OCI-M2 (cell line): ENCODE results near the gene DVL1.

Experiments
- DNase-seq: peaks from one replicate; lab custom pipeline; 2025; ENCODE audit not compliant: unreplicated experiment; lab: John Stamatoyannopoulos, UW

Gene DVL1

DNA sequence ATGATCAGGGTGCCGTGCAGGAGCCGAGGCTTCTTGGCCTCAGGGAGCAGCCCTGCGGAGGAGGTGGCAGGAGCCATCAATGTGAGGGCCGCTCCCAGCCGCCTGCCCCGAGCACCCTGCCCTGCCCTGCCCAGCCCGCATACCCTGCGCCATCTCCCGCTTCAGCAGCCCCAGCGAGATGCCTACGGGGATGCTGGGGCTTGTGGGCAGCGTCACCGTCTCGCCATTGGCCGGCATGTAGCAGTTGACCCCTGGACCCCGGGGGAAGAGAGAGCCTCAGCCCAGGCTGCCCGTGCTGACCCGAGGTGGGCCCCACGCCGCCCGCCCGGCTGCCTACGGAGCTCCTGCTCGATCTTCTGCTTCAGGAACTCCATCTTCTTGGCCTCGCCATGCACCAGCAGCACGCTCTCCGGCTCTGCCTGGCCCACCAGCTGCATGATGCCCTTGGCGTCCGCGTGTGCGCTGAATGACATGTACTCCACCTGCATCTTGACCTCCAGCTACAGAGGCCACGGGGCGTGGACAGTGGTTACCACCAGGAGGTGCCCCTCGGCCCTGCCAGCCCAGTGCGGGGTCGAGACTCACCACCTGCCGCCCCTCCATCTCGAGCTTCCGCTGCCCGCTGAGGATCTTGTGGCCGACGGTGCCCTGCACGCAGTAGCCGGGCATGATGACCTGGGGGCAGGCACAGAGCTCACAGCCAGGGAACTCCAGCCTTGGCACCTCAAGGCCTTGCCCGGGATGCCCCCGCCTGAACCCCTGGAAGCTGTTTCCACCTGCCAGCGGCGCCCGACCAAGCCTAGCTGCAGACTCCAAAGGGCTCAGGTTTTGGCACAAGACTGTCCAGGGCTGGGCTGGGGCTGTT is 36.5 kb downstream of the DVL1 start:
- no peak for DNase-seq

DNA sequence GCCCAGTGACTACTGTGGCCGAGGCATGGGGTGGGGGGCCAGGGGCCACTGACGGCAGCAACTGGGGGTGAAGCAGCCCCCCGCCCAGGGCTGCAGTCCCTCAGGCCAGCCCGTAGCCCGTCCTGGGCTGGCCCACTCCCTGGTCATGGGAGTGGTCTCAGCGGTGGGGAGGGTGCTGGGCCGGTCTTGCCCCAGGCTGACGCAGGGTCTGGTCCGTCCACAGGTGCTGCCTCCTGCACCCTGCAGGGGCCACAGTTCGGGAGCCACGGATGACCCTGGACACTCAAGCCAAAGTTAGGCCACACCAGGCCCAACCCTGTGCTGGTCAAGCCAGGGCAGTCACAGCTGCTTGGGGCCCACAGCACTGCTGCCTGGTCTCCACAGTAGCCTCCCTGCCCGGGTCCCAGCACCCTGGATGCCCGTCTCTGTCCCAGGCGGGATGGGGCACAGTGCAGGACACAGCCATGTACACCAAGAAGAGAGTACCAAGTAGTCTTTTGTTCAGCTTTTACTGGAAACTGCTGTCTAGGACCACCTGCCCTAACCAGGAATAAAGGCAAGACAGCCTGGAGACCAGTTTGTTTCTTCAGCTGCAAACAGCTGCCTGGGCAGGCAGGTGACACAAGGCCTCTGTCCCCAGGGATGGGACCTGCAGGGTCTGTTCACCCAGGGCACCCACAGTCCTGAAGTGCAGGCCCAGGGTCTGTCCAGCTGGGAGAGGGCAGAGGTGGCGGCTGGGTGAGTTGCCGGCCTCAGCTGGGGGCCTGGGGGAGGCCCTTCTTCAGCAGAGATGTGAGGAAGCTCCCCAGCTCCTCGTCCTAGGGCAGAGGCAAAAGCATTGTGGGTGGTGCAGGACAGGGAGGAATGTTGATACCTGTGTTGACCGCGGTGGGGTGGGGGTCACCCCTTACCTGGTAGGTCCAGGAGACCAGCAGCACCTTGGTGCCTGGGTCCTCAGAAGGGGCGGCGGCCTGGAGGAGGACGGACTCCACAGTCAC is 37.8 kb downstream of the DVL1 start:
- DNase-seq = no peak

GRCh38 chr1:1310476-1311053 is 38.7 kb downstream of the DVL1 start:
- no peak for DNase-seq

DNA sequence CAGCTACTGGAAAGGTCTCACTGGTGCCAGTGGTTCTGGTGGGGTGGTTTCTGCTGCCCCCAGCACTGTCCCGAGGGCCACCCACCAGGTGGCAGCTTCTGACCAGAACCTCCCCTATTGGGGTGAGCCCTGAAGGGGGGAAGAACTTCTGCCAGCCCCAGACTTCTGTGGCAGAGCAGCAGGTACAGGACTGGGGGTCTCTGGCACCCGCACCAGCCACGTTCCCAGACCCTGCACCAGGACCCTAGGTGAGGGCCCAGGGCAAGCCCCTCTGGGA is 39.2 kb downstream of the DVL1 start:
- DNase-seq = no peak

DNA sequence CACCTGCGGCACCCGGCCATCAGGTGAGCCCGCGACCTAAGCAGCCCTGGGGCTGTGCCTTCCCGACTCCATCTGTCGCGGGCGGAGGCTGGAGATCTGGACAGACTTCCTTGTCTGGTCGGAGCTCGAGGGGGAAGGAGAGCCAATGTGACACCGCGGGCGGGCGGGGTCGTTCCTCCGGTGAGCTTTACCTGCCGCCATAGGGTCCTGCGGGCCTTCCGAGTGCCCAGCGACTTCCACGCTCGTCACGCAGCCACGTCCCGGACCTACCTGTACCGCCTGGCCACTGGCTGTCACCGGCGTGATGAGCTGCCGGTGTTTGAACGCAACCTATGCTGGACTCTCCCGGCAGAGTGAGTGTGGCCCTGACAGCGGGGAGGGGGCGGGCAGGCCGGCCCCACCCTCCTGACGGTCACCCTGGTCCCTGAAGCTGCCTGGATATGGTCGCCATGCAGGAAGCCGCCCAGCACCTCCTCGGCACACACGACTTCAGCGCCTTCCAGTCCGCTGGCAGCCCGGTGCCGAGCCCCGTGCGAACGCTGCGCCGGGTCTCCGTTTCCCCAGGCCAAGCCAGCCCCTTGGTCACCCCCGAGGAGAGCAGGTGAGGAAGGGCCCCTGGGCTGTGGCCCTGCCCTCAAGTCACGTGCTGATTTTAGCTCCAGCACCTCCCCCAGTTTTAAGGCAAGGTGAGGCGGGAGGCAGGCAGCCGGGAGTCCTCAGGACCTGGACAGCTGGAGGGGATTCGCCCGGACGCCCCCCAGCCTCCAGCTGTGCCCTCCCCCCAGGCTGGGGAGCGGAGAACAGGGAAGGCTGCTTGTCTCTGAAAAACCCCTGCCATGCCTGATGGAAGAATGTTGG is 39.7 kb downstream of the DVL1 start:
- no peak for DNase-seq

GRCh38 chr1:1308756-1309250 is 40.4 kb downstream of the DVL1 start:
- DNase-seq = no peak

DNA sequence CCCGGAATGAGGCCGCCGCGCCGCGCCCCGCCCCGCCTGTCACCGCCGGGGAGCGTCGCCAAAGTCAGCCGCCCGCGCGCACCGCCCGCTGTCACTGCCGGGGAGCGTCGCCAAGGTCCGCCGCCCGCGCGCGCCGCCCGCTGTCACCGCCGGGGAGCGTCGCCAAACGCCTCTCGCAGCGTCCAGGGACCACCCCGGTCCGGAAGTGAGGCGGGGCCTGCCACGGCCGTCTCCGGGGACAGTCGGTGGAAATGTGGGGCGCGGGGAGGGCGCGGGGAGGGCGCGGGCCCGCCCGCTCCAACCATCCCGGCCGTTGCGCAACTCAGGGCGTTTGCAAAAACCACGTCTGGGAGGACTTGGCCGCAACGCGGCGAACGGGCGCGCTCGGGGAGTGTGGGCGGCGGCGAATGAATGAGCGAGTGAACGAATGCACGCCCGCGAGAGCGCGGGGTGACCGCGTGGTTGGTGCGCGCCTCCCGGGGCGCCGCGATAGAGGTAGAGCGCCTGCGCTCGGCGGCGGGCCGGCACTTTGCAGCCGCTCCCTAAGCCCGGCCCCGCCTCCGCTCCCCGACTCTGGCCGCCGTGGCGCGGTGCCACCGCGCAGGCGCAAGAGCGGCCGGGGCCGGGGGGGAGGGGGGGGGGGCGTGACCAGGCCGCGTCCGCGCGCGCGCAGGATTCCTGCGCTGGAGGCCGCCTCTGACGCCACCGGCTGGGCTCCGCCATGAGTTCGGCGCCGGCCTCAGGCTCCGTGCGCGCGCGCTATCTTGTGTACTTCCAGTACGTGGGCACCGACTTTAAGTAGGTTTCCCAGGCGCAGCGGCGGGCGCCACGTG is 41.1 kb downstream of the DVL1 start, which contains the start of the genes ACAP3 and PUSL1:
TSS of gene ACAP3 (minus strand) at position 8 of the 833 bp plus-strand sequence. CDS start 115 bp downstream, outside the sequence.
TSS of gene PUSL1 (plus strand) at position 675 of the 833 bp plus-strand sequence. CDS start at position 722, 47 bp downstream.
- DNase-seq = peak; percentile 14

- no peak for DNase-seq
Measured at GRCh38 chr1:1307261-1307922, 41.8 kb downstream of the DVL1 start.

DNA sequence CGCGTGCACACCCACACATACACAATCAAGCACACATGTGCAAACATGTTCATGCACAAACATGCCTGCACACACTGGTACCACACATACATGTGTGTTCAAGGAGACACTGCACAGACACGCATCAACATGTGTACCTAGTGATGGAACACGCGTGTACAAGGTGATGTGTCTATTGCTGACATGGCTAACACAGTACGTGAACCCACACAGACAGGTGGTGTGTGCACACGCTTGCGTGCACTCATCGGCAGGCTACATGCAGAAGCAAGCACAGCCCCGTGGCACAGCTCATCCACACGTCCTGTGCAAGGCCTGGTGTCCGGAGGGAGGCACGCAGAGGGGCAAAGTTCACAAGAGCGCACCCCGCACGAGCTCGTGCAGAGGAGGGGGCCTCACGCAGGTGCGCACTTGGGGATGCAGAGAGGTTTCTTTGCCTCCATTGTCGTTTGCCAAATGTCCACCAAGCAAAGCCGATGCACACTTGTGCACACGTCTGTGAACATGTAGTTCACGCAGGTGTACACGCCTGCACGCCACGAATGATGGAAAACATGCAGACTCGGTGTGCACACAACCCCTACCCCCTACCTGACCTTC is 42.5 kb downstream of the DVL1 start:
- no peak for DNase-seq

GRCh38 chr1:1306070-1306660 is 43.1 kb downstream of the DVL1 start:
- DNase-seq = no peak

DNA sequence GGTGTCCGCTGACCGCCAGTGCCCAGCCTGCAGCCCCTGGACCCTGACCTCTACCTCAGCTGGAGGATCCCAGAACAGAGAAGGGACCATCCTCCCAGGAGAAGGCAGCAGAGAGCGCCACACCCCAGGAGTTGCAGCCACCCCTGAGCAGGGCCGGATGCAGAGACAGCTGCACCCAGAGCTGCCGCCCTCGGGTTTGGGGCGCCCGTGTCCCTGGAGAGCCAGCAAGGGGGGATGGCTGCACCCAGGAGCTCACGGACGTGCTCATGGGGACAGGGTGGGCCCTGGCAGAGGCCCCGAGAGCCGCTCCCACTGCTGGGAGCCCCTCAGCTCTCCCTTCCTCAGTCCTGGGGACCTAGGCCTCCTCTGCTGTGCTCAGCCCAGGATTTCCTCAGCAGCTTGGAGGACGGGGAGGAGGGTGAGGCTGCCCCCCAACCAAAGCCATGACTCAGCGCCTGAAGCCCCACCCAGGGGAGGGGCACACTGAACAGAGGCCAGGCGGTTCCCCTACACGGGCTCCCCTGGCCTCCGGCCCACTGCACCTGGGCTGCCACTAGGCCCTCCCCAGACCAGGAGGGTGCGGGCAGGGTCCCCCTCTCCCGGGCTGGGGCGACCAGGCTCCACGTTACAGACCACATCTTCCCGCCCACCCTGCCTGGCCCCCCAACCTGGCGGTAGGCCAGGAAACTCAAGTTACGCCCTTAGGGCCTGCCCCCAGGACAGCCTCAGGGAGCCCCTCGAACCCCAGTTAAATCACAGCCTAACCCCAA is 43.7 kb downstream of the DVL1 start:
- DNase-seq = no peak

DNA sequence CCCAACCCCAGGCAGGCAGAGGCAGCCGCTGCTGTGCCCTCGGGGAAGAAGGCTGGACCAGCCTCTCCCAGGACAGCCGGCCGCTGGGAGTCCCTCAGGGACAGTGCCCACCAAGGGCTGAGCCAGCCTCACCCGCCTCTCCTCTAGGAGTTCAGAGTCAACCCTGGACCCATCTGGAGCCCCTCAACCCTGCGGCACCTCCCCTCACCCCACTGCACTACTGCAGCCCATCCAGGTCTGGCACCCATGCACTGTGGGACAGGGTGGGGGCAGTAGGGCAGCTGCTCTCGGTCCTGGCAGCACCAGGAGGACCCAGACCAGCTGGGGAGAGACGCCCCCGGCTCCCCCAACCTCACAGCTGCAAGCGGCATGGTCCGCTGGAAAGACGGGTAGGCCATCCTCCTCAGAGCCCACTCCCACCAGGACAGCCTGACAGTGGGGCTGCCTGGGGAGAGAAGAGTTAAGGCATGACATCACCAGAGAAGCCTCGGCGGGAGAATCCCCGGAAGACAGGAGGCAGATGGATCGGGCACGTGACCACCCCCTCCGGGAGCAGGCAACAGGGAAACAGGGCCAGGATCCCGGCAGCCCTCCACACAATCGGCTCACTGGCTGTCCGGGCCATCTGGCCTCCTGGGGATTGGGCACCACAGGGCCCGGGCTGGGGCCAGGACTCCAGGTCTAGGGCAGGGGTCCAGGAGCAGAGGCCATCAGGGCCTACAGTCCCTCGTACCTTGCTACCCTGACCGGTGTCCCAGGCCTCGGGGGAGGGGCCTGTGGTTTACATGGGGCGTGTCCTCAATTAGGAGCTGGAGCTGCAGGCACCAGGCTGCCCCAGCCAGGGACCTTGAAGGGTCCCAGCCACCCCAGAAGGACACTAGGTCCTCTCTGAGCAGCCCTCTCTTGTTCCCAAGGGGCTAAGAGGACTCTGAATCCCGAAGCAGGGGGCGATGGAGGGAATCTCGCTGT is 44.6 kb downstream of the DVL1 start:
- DNase-seq = no peak

- no peak for DNase-seq
Measured at GRCh38 chr1:1303736-1304135, 45.5 kb downstream of the DVL1 start.

- DNase-seq = no peak
Measured at GRCh38 chr1:1302951-1303509, 46.2 kb downstream of the DVL1 start.

- no peak for DNase-seq
Measured at GRCh38 chr1:1302006-1302430, 47.2 kb downstream of the DVL1 start.

DNA sequence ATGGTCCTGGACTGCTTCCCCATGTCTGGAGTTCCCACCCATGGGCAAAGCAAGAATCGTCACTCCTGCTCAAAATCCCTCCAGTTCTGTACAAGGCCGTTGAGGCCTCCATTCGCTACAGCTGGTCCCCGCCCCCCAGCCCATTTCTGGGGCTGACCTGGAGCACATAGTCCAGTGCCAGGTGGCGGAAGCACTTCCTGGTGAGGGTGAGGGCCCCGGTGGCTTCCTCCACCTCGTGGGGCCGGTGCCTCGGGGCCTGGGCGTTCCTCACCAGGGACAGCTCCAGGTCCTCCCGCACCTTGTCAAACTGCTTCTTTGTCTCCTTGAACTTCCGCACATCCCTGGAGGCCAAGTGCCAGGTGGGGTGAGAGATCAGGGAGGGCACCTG is 48.9 kb downstream of the DVL1 start:
- DNase-seq = no peak
